ENCODE measurements around the gene TMEM139. TPM values are rescaled to one million over a fixed set of nuclear protein-coding genes. Genes with fewer than 3 reads are reported as not detected.

Gene TMEM139
- total and polyA plus RNA-seq, 10 of the 15 experiments (the other 5 are each of a cell fraction or from before 2014, with no cell fraction given) = 0.31 TPM; not detected in 9

GRCh38 chr7:143263266-143264195 lies 21.2 kb upstream of the TMEM139 start, which contains the start of gene GSTK1 (continued):
- TF ChIP-seq MAX (IDR thresholded peaks at IDR 0.05; ENCODE audit: low read depth, low read length) = peak; percentile 67; the same call in 1 of the 2 replicates
- TF ChIP-seq ZZZ3 (IDR thresholded peaks at IDR 0.05; ENCODE audit: control insufficient read depth, insufficient read length, low read depth) = no peak
- peak; percentile 81 for TF ChIP-seq LARP7 (IDR thresholded peaks at IDR 0.05)
- TF ChIP-seq NBN (IDR thresholded peaks at IDR 0.05) = 0 out of 2 replicates have a peak, but pooled peaks have one; percentile 57
- no peak for TF ChIP-seq PAX5 (IDR thresholded peaks at IDR 0.05; ENCODE audit: borderline replicate concordance, low read depth, low read length)
- peak; percentile 88; the same call in 1 of the 2 replicates for TF ChIP-seq GATAD2B (conservative IDR thresholded peaks at IDR 0.05; ENCODE audit: low read depth)
- no peak for TF ChIP-seq SMC3 (IDR thresholded peaks at IDR 0.05; ENCODE audit: borderline replicate concordance, low read length)
- TF ChIP-seq ZBTB33 (IDR thresholded peaks at IDR 0.05) = no peak
- TF ChIP-seq ZNF622 (IDR thresholded peaks at IDR 0.05) = no peak
- TF ChIP-seq CHD1 (IDR thresholded peaks at IDR 0.05; ENCODE audit: low read depth, low read length) = no peak
- TF ChIP-seq SIN3A (IDR thresholded peaks at IDR 0.05; ENCODE audit: low read depth, low read length) = peak; percentile 55; the same call in 1 of the 2 replicates
- TF ChIP-seq TCF7 (IDR thresholded peaks at IDR 0.05; ENCODE audit: borderline replicate concordance) = peak; percentile 27; the same call in 1 of the 2 replicates
- TF ChIP-seq, protein P1, sequence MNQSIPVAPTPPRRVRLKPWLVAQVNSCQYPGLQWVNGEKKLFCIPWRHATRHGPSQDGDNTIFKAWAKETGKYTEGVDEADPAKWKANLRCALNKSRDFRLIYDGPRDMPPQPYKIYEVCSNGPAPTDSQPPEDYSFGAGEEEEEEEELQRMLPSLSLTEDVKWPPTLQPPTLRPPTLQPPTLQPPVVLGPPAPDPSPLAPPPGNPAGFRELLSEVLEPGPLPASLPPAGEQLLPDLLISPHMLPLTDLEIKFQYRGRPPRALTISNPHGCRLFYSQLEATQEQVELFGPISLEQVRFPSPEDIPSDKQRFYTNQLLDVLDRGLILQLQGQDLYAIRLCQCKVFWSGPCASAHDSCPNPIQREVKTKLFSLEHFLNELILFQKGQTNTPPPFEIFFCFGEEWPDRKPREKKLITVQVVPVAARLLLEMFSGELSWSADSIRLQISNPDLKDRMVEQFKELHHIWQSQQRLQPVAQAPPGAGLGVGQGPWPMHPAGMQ (IDR thresholded peaks at IDR 0.05; ENCODE audit: borderline replicate concordance) = no peak
- peak; percentile 65; the same call in 1 of the 2 replicates for TF ChIP-seq HDGF (IDR thresholded peaks at IDR 0.05)
- no peak for TF ChIP-seq NFIC (IDR thresholded peaks at IDR 0.05; ENCODE audit: low read depth, low read length)
- TF ChIP-seq, protein P2, sequence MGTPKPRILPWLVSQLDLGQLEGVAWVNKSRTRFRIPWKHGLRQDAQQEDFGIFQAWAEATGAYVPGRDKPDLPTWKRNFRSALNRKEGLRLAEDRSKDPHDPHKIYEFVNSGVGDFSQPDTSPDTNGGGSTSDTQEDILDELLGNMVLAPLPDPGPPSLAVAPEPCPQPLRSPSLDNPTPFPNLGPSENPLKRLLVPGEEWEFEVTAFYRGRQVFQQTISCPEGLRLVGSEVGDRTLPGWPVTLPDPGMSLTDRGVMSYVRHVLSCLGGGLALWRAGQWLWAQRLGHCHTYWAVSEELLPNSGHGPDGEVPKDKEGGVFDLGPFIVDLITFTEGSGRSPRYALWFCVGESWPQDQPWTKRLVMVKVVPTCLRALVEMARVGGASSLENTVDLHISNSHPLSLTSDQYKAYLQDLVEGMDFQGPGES (IDR thresholded peaks at IDR 0.05) = 0 out of 2 replicates have a peak, but pooled peaks have one; percentile 5
- no peak for TF ChIP-seq ZNF274 (IDR thresholded peaks at IDR 0.05; ENCODE audit: insufficient read depth, insufficient read length)
- TF ChIP-seq POLR2AphosphoS5 (IDR thresholded peaks at IDR 0.05; ENCODE audit: low read length) = peak; percentile 85
- TF ChIP-seq BCL3 (IDR thresholded peaks at IDR 0.05; ENCODE audit: borderline replicate concordance, insufficient read depth, low read depth, low read length, poor library complexity, severe bottlenecking) = no peak
- peak; percentile 82 for TF ChIP-seq IKZF1 (conservative IDR thresholded peaks at IDR 0.05)
- TF ChIP-seq DPF2 (IDR thresholded peaks at IDR 0.05) = no peak
- TF ChIP-seq, protein P3, sequence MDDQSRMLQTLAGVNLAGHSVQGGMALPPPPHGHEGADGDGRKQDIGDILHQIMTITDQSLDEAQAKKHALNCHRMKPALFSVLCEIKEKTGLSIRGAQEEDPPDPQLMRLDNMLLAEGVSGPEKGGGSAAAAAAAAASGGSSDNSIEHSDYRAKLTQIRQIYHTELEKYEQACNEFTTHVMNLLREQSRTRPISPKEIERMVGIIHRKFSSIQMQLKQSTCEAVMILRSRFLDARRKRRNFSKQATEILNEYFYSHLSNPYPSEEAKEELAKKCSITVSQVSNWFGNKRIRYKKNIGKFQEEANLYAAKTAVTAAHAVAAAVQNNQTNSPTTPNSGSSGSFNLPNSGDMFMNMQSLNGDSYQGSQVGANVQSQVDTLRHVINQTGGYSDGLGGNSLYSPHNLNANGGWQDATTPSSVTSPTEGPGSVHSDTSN (IDR thresholded peaks at IDR 0.05; ENCODE audit: insufficient replicate concordance, low read depth, low read length) = no peak
- peak; percentile 21 for TF ChIP-seq MEF2B (IDR thresholded peaks at IDR 0.05; ENCODE audit: partially characterized antibody, poor library complexity, severe bottlenecking)

Data from GM12878 (cell line).